ENCODE results near the gene GPR12. TPM values are rescaled to one million over a fixed set of nuclear protein-coding genes. Genes with fewer than 3 reads are reported as not detected.

Gene GPR12
- total RNA-seq, 4 donors from 2014 or later: 3.9 to 16.6 (median 6.8) TPM

- TF ChIP-seq POLR2A (IDR thresholded peaks at IDR 0.05) (no peak), EP300 (IDR thresholded peaks at IDR 0.05) (no peak), CTCF (IDR thresholded peaks at IDR 0.05) (no peak), POLR2AphosphoS5 (IDR thresholded peaks at IDR 0.05) (no peak)
- H3K27me3 ChIP-seq: no peaks in the 10 kb centered on the region
- DNase-seq (ENCODE audit: low spot score in 2 of 2): no peak
- H3K27ac ChIP-seq: no peak overlapping the region
- WGBS: 85% methylated on average over 10 of the region's 12 CpGs
- H3K9me3 ChIP-seq: no peaks in the 10 kb centered on the region
- H3K4me3 ChIP-seq: no peak overlapping the region
- no peaks in the 10 kb centered on the region for H3K4me1 ChIP-seq
- no peaks in the 10 kb centered on the region for H3K36me3 ChIP-seq
These were observed 11.2 kb upstream of the GPR12 start for GRCh38 chr13:26771796-26772195.

GRCh38 chr13:26762745-26763345, 2.3 kb upstream of the GPR12 start:
- TF ChIP-seq POLR2AphosphoS5 (IDR thresholded peaks at IDR 0.05) (no peak), EP300 (IDR thresholded peaks at IDR 0.05) (no peak), CTCF (IDR thresholded peaks at IDR 0.05) (no peak), POLR2A (IDR thresholded peaks at IDR 0.05) (no peak)
- WGBS: 20% methylated on average over 4 of the region's 4 CpGs
- Histone ChIP-seq H3K9me3 (no peaks in the 10 kb centered on the region), H3K4me1 (peaks cover 15% of the 10 kb centered on the region), H3K27ac (no peak overlapping the region), H3K27me3 (peaks cover 57% of the 10 kb centered on the region), H3K4me3 (no peak overlapping the region), H3K36me3 (no peaks in the 10 kb centered on the region)
- no peak for DNase-seq (ENCODE audit: low spot score in 2 of 2)

- Histone ChIP-seq H3K36me3 (no peaks in the 10 kb centered on the region), H3K27me3 (peaks cover 70% of the 10 kb centered on the region), H3K4me1 (peaks cover 15% of the 10 kb centered on the region), H3K4me3 (peak overlapping the region; percentile 40), H3K9me3 (no peaks in the 10 kb centered on the region), H3K27ac (no peak overlapping the region)
- 28% methylated on average over 10 of the region's 41 CpGs for WGBS
- no peak for DNase-seq (ENCODE audit: low spot score in 2 of 2)
- TF ChIP-seq EP300 (IDR thresholded peaks at IDR 0.05) (no peak), POLR2A (IDR thresholded peaks at IDR 0.05) (no peak), CTCF (IDR thresholded peaks at IDR 0.05) (no peak), POLR2AphosphoS5 (IDR thresholded peaks at IDR 0.05) (no peak)
These were observed 421 bp upstream of the GPR12 start for GRCh38 chr13:26760832-26761582.

- H3K9me3 ChIP-seq: no peaks in the 10 kb centered on the region
- H3K4me3 ChIP-seq: peak overlapping the region; percentile 40
- 70% methylated on average over 27 of the region's 27 CpGs for WGBS
- DNase-seq (ENCODE audit: low spot score in 2 of 2): no peak
- H3K27ac ChIP-seq: no peak overlapping the region
- H3K36me3 ChIP-seq: no peaks in the 10 kb centered on the region
- H3K4me1 ChIP-seq: peaks cover 15% of the 10 kb centered on the region
- peaks cover 68% of the 10 kb centered on the region for H3K27me3 ChIP-seq
- TF ChIP-seq POLR2AphosphoS5 (IDR thresholded peaks at IDR 0.05): no peak
- TF ChIP-seq POLR2A (IDR thresholded peaks at IDR 0.05): no peak
- TF ChIP-seq EP300 (IDR thresholded peaks at IDR 0.05): no peak
- TF ChIP-seq CTCF (IDR thresholded peaks at IDR 0.05): no peak
These were observed 1.2 kb downstream of the GPR12 start for GRCh38 chr13:26759249-26759906.
